OCI-LY3 (cell line): ENCODE results near the gene RASSF9.

Experiments used
- H2AFZ ChIP-seq: fragments of 200-600, 300-600 bp; shearing (Covaris generic); 2 replicates; pipeline ENCODE4 v1.6.0; 2014; ENCODE audit warnings: antibody characterized with exemption, low read depth, low read length
- H3K27ac ChIP-seq: fragments of 200-600, 300-600 bp; sonication (generic); 2 replicates; pipeline ENCODE4 v1.5.1; 2014; ENCODE audit warnings: mild to moderate bottlenecking, low read length, moderate library complexity, mixed read lengths
- H3K27me3 ChIP-seq: fragments of 200-600, 300-600 bp; sonication (generic); 2 replicates; pipeline ENCODE4 v1.6.1; 2014; ENCODE audit warnings: low read depth, low read length, mixed read lengths
- H3K36me3 ChIP-seq: fragments of 200-600, 300-600 bp; sonication (generic); replicated peaks from 2 replicates; pipeline ENCODE3; 2014; ENCODE audit warnings: low read depth, low read length, mixed read lengths
- H3K4me1 ChIP-seq: fragments of 300-600, 200-600 bp; sonication (generic); 2 replicates; pipeline ENCODE4 v1.6.1; 2014; ENCODE audit warnings: low read length, mixed read lengths
- H3K4me2 ChIP-seq: fragments of 200-600, 300-600 bp; sonication (generic); 2 replicates; pipeline ENCODE4 v1.6.1; 2014; ENCODE audit warnings: low read length, mixed read lengths
- H3K4me3 ChIP-seq: fragments of 300-600, 200-600 bp; sonication (generic); 2 replicates; pipeline ENCODE4 v1.5.1; 2014; ENCODE audit warnings: antibody characterized with exemption, mild to moderate bottlenecking, low read length, moderate library complexity
- H3K79me2 ChIP-seq: fragments of 300-600, 200-600 bp; shearing (Covaris generic); 2 replicates; pipeline ENCODE4 v1.6.1; 2014; ENCODE audit warnings: mild to moderate bottlenecking, low read length, mixed read lengths
- H3K9ac ChIP-seq: fragments of 300-600, 200-600 bp; shearing (Covaris generic); 2 replicates; pipeline ENCODE4 v1.6.0; 2014; ENCODE audit warnings: mild to moderate bottlenecking, low read length, moderate library complexity
- H3K9me3 ChIP-seq: fragments of 200-600, 300-600 bp; shearing (Covaris generic); 2 replicates; pipeline ENCODE4 v1.6.1; 2014; ENCODE audit warnings: low read length, mixed read lengths; ENCODE audit not compliant: insufficient read depth
- H4K20me1 ChIP-seq: fragments of 200-600, 300-600 bp; sonication (generic); 2 replicates; pipeline ENCODE4 v1.6.1; 2016; ENCODE audit warnings: low read length, mixed read lengths; ENCODE audit not compliant: insufficient read depth
- CTCF ChIP-seq: fragments of 200-600, 300-600 bp; sonication (generic); IDR thresholded peaks from 2 replicates; pipeline ENCODE4 v1.5.1; 2014; ENCODE audit warnings: antibody characterized with exemption, low read length, low read depth
- EZH2phosphoT487 ChIP-seq: fragments of 200-600 bp; shearing (Covaris generic); IDR thresholded peaks from 2 replicates; pipeline ENCODE4 v1.6.1; 2018; ENCODE audit warnings: antibody characterized with exemption, mixed run types, low read depth

The RASSF9 gene

GRCh38 chr12:85759091-85759490 lies 77.1 kb downstream of the RASSF9 start:
- Histone ChIP-seq H3K79me2 (no peaks in the 10 kb centered on the region), H3K4me1 (no peaks in the 10 kb centered on the region), H3K4me3 (no peak overlapping the region), H3K9ac (no peak overlapping the region), H4K20me1 (no peaks in the 10 kb centered on the region), H3K36me3 (no peaks in the 10 kb centered on the region), H2AFZ (no peak overlapping the region), H3K9me3 (no peaks in the 10 kb centered on the region), H3K4me2 (no peak overlapping the region), H3K27me3 (no peaks in the 10 kb centered on the region), H3K27ac (no peak overlapping the region)
- no peak for TF ChIP-seq EZH2phosphoT487
- TF ChIP-seq CTCF = no peak

GRCh38 chr12:85755760-85756159 lies 80.4 kb downstream of the RASSF9 start:
- Histone ChIP-seq H4K20me1 (no peaks in the 10 kb centered on the region), H3K27ac (no peak overlapping the region)

More at GRCh38 chr12:85755760-85756159, 80.4 kb downstream of the RASSF9 start:
- Histone ChIP-seq H3K4me2 (no peak overlapping the region), H3K79me2 (no peaks in the 10 kb centered on the region), H3K36me3 (no peaks in the 10 kb centered on the region), H3K9ac (no peak overlapping the region), H3K27me3 (no peaks in the 10 kb centered on the region), H3K4me3 (no peak overlapping the region), H3K9me3 (no peaks in the 10 kb centered on the region), H2AFZ (no peak overlapping the region), H3K4me1 (no peaks in the 10 kb centered on the region)
- TF ChIP-seq CTCF (no peak), EZH2phosphoT487 (no peak)
